Neuronal stem cell (in vitro differentiated cells): ENCODE results near the gene SCN5A.
A peak's percentile ranks its signal among the peaks of the same experiment; 100 is the strongest.

ENCODE experiments used
- DNase-seq: peaks from one replicate; pipeline ENCODE4 v3.0.0-alpha.2; 2013; ENCODE audit warnings: low spot score
- H2AFZ ChIP-seq: one replicate; pipeline ENCODE4 v1.6.1; 2013; ENCODE audit warnings: mild to moderate bottlenecking, low read length, inconsistent platforms
- H2AK5ac ChIP-seq: 2 replicates; pipeline ENCODE4 v1.6.1; 2013; ENCODE audit warnings: low read depth, mild to moderate bottlenecking, inconsistent platforms, low read length, moderate library complexity, mixed read lengths
- H2BK120ac ChIP-seq: 2 replicates; pipeline ENCODE4 v1.6.1; 2013; ENCODE audit warnings: low read depth, mild to moderate bottlenecking, inconsistent platforms, low read length, moderate library complexity, mixed read lengths
- H2BK12ac ChIP-seq: one replicate; pipeline ENCODE4 v1.6.1; 2013; ENCODE audit warnings: low read length, inconsistent platforms
- H2BK15ac ChIP-seq: 2 replicates; pipeline ENCODE4 v1.6.1; 2013; ENCODE audit warnings: mild to moderate bottlenecking, low read length, inconsistent platforms, mixed read lengths
- H2BK5ac ChIP-seq: one replicate; pipeline ENCODE4 v1.6.1; 2013; ENCODE audit warnings: inconsistent platforms, mild to moderate bottlenecking, low read length, moderate library complexity
- H3K14ac ChIP-seq: one replicate; pipeline ENCODE4 v1.6.1; 2013; ENCODE audit warnings: low read length, inconsistent platforms
- H3K18ac ChIP-seq: 2 replicates; pipeline ENCODE4 v1.6.1; 2013; ENCODE audit warnings: low read length, inconsistent platforms
- H3K23ac ChIP-seq: 2 replicates; pipeline ENCODE4 v1.6.1; 2013; ENCODE audit warnings: low read depth, mild to moderate bottlenecking, mixed read lengths, low read length, inconsistent platforms; ENCODE audit not compliant: poor library complexity
- H3K27ac ChIP-seq: replicated peaks from 3 replicates; pipeline ENCODE4 v1.5.1; 2013; ENCODE audit warnings: low read length, inconsistent platforms
- H3K27me3 ChIP-seq, 3 experiments: 2 replicates each; pipeline ENCODE4 v1.6.1; 2013; ENCODE audit warnings: low read length in 3 of 3, mild to moderate bottlenecking in 2 of 3, inconsistent platforms in 1 of 3, low read depth in 1 of 3, mixed read lengths in 1 of 3, moderate library complexity in 1 of 3; ENCODE audit not compliant: control insufficient read depth in 3 of 3, insufficient read depth in 3 of 3
- H3K36me3 ChIP-seq, 2 donors: replicated peaks in 1 of 2; 2 replicates each; pipeline ENCODE4 v1.6.1; 2013; ENCODE audit warnings: low read length in 2 of 2; ENCODE audit not compliant: control insufficient read depth in 2 of 2, insufficient read depth in 2 of 2
- H3K4ac ChIP-seq: 2 replicates; pipeline ENCODE4 v1.6.1; 2013; ENCODE audit warnings: inconsistent platforms, mild to moderate bottlenecking, low read length, moderate library complexity
- H3K4me1 ChIP-seq, 2 donors: 1 replicate in 1 of 2; 2 replicates in 1 of 2; pipeline ENCODE4 v1.6.1; 2013; ENCODE audit warnings: low read length in 2 of 2, low read depth in 1 of 2; ENCODE audit not compliant: control insufficient read depth in 2 of 2, insufficient read depth in 1 of 2
- H3K4me2 ChIP-seq: one replicate; pipeline ENCODE4 v1.6.1; 2013; ENCODE audit warnings: mild to moderate bottlenecking, low read length, inconsistent platforms; ENCODE audit not compliant: insufficient read depth, poor library complexity, severe bottlenecking
- H3K4me3 ChIP-seq, 2 donors: 2 replicates each; pipeline ENCODE4 v1.5.1; 2013; ENCODE audit warnings: low read length in 2 of 2, mild to moderate bottlenecking in 2 of 2, inconsistent platforms in 1 of 2, moderate library complexity in 1 of 2
- H3K79me1 ChIP-seq: one replicate; pipeline ENCODE4 v1.6.1; 2013; ENCODE audit warnings: low read depth, mild to moderate bottlenecking, inconsistent platforms, low read length, moderate library complexity
- H3K9ac ChIP-seq: one replicate; pipeline ENCODE4 v1.6.1; 2013; ENCODE audit warnings: mild to moderate bottlenecking, low read depth, low read length, inconsistent platforms; ENCODE audit not compliant: poor library complexity
- H3K9me3 ChIP-seq, 2 donors: replicated peaks in 1 of 2; 2 replicates each; pipeline versions ENCODE3 to v1.6.1; 2013; ENCODE audit warnings: low read length in 2 of 2, mild to moderate bottlenecking in 2 of 2, inconsistent platforms in 1 of 2, low read depth in 1 of 2, mixed read lengths in 1 of 2, moderate library complexity in 1 of 2; ENCODE audit not compliant: control insufficient read depth in 2 of 2, insufficient read depth in 1 of 2
- H4K8ac ChIP-seq: one replicate; pipeline ENCODE4 v1.6.1; 2013; ENCODE audit warnings: low read depth, mild to moderate bottlenecking, inconsistent platforms, low read length, moderate library complexity
- H4K91ac ChIP-seq: one replicate; pipeline ENCODE4 v1.6.1; 2013; ENCODE audit warnings: low read length, low read depth, mild to moderate bottlenecking, inconsistent platforms; ENCODE audit not compliant: poor library complexity
- WGBS, 2 donors: extraction: QIAGEN DNeasy Blood & Tissue Kit; methylation state at CpG; one replicate each; pipeline ENCODE4 v1.1.7; 2013; ENCODE audit warnings: missing lambda C conversion rate in 2 of 2, mixed read lengths in 1 of 2; ENCODE audit not compliant: insufficient read length in 2 of 2, insufficient replicate concordance in 1 of 2; ENCODE audit errors: extremely low coverage in 2 of 2; 5-methylcytosine and 5-hydroxymethylcytosine counted together

The SCN5A gene

DNA sequence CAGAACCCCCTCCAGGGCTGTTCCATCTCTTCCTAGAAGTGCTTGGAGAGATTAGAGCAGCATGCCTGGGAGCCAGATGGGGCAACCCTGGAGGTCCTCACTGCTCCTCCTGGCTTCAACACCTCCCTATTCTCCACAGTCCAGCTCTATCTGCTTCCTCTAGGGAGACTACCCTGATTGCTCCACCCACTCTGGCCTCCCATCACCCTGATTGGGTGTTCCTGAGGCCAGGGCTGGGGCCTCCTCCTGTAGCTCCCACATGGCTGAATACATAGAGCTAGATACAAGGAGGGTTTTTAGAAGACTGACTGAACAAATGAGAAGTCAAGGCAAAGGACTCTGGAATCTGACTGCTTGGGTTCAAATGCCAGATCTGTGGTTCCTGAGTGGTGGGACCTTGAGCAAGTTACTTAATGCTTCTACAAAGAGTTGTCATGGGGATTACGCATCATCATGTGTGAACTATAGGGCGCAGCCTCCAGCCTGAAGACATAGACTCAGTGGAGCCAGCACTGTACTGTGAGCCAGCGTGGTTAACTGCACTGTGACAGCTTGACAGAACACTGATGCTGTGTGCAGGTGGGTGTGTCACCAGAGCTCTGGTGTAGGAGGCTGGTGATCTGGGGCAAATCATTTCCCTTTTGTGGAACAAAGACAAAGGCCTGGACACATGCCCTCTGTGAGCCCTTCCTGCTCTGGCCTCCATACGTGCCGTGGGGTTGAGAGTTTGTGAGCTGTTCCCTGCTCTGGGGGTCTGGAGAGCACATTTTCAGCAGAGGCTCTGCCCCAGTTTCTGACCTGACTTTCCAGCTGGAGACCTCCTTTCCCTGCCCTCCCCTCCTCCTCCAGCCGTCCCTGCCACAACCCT, 74.8 kb downstream of the SCN5A start:
- H3K79me1 ChIP-seq = no peaks in the 10 kb centered on the region
- H2BK5ac ChIP-seq = peak overlapping the region; percentile 77
- peaks cover 0 to 2% of the 10 kb centered on the region in 2 donors for H3K4me1 ChIP-seq
- H2BK120ac ChIP-seq = no peak overlapping the region
- WGBS, 2 donors = no CpG with 5 or more reads among the region's 6 CpGs
- no peaks in the 10 kb centered on the region for H3K36me3 ChIP-seq
- no peak overlapping the region for H3K9ac ChIP-seq
- no peak overlapping the region for H3K27ac ChIP-seq
- no peak overlapping the region for H4K91ac ChIP-seq
- H2AFZ ChIP-seq = no peak overlapping the region
- no peak overlapping the region for H3K4me2 ChIP-seq
- no peak overlapping the region for H3K4me3 ChIP-seq
- peak overlapping the region; percentile 83 for H3K18ac ChIP-seq
- no peak overlapping the region for H4K8ac ChIP-seq
- peaks cover 0 to 1% of the 10 kb centered on the region in 2 donors for H3K9me3 ChIP-seq
- no peak overlapping the region for H2AK5ac ChIP-seq
- H3K23ac ChIP-seq = peak overlapping the region; percentile 65
- no peak overlapping the region for H2BK12ac ChIP-seq
- no peak overlapping the region for H3K14ac ChIP-seq
- H3K4ac ChIP-seq = no peak overlapping the region
- DNase-seq = no peak
- H2BK15ac ChIP-seq = no peak overlapping the region
- peaks cover 0 to 4% (median 0%) of the 10 kb centered on the region in 3 experiments for H3K27me3 ChIP-seq

DNA sequence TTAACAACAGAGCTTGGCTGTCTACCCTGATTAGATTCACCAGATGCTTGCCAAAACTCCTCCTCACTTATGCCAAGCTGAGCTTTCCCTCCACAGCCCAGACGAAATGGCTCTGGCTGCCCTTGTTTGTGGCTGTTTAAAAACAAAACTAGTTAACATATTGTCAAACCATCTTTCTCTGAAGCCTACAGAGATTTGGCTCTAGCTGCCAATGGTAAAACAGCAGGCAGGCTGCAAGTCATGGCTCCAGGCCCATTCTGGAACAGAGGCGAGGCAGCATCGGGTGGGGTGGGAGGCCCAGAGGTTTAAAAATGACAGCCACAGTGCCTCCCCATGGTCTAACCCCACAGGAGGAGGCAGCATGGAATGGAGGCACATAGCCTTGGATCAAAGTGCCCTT, 75.9 kb downstream of the SCN5A start:
- H3K79me1 ChIP-seq = no peaks in the 10 kb centered on the region
- H2BK5ac ChIP-seq = no peak overlapping the region
- no peak overlapping the region for H4K8ac ChIP-seq
- H3K27me3 ChIP-seq = peaks cover 0 to 2% (median 0%) of the 10 kb centered on the region in 3 experiments
- H3K9me3 ChIP-seq = peaks cover 0 to 1% of the 10 kb centered on the region in 2 donors
- no peak overlapping the region for H3K4me2 ChIP-seq
- no CpG with 5 or more reads among the region's 3 CpGs for WGBS, 2 donors
- H2BK12ac ChIP-seq = no peak overlapping the region
- H3K18ac ChIP-seq = no peak overlapping the region
- H2AK5ac ChIP-seq = no peak overlapping the region
- no peak overlapping the region for H3K9ac ChIP-seq
- no peak overlapping the region for H2BK15ac ChIP-seq
- H2AFZ ChIP-seq = no peak overlapping the region
- no peak overlapping the region for H3K4me3 ChIP-seq
- H3K14ac ChIP-seq = no peak overlapping the region
- no peak overlapping the region for H4K91ac ChIP-seq
- no peak overlapping the region for H3K4ac ChIP-seq
- no peak for DNase-seq
- H3K4me1 ChIP-seq = no peaks in the 10 kb centered on the region
- H2BK120ac ChIP-seq = no peak overlapping the region
- no peaks in the 10 kb centered on the region for H3K36me3 ChIP-seq
- no peak overlapping the region for H3K23ac ChIP-seq
- no peak overlapping the region for H3K27ac ChIP-seq

DNA sequence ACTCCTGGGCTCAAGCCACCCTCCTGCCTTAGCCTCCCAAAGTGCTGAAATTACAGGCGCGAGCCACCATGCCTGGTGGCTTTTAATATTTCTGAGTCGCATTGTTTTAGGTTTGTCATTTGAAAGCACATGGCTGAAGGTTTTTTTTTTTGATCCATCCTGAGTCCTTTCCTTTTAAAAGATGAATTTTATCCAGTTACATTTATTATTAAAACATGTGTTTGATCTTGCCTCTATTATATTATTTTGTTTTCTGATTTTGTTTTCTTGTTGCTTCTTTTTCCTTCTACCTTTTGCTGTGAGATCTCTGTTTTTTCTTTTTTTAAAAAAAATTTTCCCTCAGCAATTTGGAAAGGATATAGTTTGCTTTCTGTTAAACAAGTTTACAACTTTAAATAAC, 76.4 kb downstream of the SCN5A start:
- Histone ChIP-seq H3K36me3 (no peaks in the 10 kb centered on the region), H2AFZ (no peak overlapping the region), H3K27ac (no peak overlapping the region), H3K4me1 (no peaks in the 10 kb centered on the region), H3K4me3 (no peak overlapping the region), H2BK15ac (no peak overlapping the region), H3K18ac (no peak overlapping the region), H4K91ac (no peak overlapping the region), H3K4me2 (no peak overlapping the region), H4K8ac (no peak overlapping the region), H2BK12ac (no peak overlapping the region), H3K79me1 (no peaks in the 10 kb centered on the region), H3K23ac (no peak overlapping the region), H2AK5ac (no peak overlapping the region), H3K9me3 (peaks cover 0 to 1% of the 10 kb centered on the region in 2 donors), H2BK5ac (no peak overlapping the region), H3K4ac (no peak overlapping the region), H3K27me3 (no peaks in the 10 kb centered on the region), H2BK120ac (no peak overlapping the region), H3K9ac (no peak overlapping the region), H3K14ac (no peak overlapping the region)
- WGBS, 2 donors = no CpG with 5 or more reads among the region's 3 CpGs
- DNase-seq = no peak

DNA sequence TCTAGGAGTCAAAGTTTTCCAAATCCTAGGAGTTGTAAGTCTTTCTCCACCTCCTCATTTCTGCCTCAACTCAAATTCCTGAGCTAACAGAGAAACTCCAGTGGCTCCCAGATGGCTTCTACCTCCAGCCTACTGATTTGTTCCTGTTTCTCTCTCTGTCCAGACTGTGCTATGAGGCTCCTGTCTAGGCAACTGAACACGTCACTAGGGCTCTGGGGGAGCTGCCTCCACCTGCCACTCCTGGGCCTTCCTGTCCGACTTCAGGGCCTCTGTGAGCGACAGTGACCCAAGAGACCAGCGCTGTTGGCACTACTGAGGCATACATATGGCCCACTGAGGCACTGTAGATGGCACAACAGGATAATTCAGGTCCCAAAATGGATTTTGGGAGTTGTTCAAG, 82.0 kb downstream of the SCN5A start:
- H3K14ac ChIP-seq = no peak overlapping the region
- H3K4ac ChIP-seq = no peak overlapping the region
- no peak overlapping the region for H3K27ac ChIP-seq
- no peak overlapping the region for H2BK5ac ChIP-seq
- no peak overlapping the region for H3K4me2 ChIP-seq
- H3K27me3 ChIP-seq = peaks cover 0 to 10% (median 0%) of the 10 kb centered on the region in 3 experiments
- no CpG with 5 or more reads among the region's 4 CpGs for WGBS, 2 donors
- no peaks in the 10 kb centered on the region for H3K79me1 ChIP-seq
- H2AFZ ChIP-seq = no peak overlapping the region
- DNase-seq = no peak
- H3K18ac ChIP-seq = no peak overlapping the region
- no peak overlapping the region for H2AK5ac ChIP-seq
- no peak overlapping the region for H2BK15ac ChIP-seq
- no peak overlapping the region for H3K23ac ChIP-seq
- H2BK12ac ChIP-seq = no peak overlapping the region
- no peak overlapping the region for H4K8ac ChIP-seq
- H3K9ac ChIP-seq = no peak overlapping the region
- H3K4me1 ChIP-seq = no peaks in the 10 kb centered on the region
- no peaks in the 10 kb centered on the region for H3K36me3 ChIP-seq
- no peak overlapping the region for H4K91ac ChIP-seq
- H2BK120ac ChIP-seq = no peak overlapping the region
- H3K4me3 ChIP-seq = peak overlapping the region in 1 of 2 donors; percentile 46
- peaks cover 0 to 2% of the 10 kb centered on the region in 2 donors for H3K9me3 ChIP-seq
